Measurements from ENCODE around the gene NCAM1. TPM values are rescaled to one million over a fixed set of nuclear protein-coding genes. Genes with fewer than 3 reads are reported as not detected.

NCAM1 gene
- polyA plus RNA-seq, 3 donors = 64.4 to 77.8 (median 73.2) TPM

DNA sequence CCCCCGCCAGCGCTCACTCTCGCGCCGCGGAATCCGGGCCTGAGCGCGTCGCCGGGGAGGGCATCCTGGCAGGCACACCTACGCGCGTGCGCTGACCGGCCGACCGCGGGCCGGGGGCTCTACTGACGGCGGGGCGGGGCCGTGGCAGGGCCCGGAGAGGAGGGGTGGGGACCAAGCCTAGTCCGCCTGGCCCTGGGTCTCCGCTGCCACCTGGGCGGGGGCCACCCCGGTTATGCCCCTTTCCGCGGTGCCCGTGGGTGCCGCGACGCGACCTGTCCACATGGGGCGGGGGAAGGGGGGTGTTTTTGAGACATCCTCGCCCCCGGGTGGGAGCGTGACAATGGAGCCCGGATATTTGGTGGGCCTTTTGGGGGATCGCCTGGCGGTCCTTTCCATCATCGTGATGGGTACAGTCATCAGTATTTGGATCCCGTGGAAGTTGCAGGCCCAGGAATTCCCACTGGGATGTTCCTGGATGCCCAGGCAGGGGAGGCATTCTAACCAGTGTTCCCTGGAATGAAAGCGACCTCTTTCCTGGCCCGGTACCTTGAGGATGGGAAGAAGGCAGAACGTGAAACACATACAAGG lies 2.2 kb downstream of the NCAM1 start:
- no peak for DNase-seq

- no peak for DNase-seq
Measured at GRCh38 chr11:112965656-112966055, 4.4 kb downstream of the NCAM1 start.

DNA sequence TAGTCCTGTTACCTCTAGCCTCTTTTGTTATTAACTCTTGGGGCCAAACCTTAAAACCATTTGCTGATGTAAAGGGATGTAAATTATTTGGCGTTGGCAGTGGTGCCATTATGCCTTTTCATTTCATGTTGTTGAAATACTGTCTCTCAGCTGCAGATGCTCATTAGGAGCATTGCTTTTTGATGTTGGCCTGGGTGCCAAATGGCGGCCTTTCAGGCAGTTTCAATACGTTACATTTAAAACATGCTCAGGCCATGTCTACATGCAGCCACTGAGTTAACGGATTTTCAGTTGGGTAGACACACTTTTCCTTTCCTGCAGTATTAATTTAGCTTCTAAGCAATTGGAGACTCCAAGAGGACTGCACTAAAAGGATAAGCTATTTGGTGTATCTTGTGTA lies 5.3 kb downstream of the NCAM1 start:
- DNase-seq = no peak

DNA sequence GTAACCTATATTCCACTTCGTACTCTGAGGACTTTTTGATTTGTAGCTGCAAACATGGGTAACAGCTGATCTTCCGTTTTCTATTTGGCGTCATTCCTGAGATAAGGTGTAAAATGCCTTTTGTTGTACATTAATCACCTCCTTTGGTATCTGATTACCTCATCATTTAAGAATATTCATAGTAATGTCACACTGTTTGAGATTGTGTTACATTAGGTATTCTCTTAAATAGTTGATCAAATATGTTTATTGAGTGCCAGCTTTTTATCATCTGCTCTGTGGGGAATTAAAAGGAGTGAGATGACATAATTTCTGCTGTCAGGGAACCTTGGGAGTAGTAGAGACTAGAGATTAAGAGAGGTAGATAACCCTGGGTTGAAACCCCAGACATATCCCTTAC lies 5.9 kb downstream of the NCAM1 start:
- no peak for DNase-seq

DNA sequence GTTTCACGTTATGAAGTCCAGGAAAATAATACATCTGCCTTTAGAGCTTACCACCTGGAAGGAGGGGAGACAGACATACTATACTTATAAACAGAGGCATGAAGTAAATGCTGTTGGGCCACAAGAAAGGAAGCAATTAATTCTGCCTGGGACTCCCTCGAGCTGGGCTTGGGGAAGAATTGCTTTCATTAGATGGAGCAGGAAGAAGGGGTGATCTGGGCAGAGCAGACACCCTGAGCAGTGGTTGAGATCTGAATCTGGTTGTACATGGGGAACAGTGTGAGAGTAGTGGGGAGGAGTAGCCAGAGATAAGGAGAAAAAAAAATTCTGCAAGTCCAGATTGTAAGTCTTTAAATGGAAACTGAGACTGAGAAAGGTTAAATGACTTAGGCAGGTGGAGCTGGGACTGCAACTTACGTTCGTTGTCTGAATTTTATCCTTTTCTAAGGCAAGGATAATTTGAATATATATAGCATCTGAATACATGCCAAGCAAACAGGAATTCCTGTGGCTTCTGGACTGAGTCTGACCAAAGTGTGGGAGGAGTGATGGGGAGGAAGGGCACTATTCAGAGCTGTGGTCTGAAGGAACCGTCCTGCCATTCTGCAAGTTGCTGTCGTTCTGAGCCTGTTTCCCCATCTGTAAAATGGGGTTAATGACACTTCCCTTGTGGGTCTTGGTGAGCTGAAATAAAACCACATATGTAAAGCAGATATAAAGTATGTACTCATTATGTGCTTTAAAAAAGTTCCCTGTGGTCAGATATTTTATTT lies 7.9 kb downstream of the NCAM1 start:
- no peak for DNase-seq

DNA sequence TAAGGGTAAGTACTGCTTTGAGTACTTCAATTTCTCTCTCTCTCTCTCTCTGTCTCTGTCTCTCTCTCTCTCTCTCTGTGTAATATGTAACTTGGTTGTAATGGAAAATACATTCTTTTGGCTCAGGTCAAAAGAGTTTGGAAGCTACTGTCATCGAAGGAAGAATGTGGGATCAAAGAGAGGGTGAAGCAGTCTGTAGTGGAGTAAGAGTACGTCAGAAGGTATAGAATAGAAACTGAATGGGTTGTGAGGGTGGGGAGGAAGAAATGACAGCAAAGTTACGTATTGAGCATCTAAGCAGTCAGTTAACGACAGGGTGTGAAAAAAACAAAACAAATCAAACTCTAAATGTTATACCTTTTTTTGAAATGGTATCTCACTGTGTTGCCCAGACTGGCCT lies 10.0 kb downstream of the NCAM1 start:
- DNase-seq = no peak

GRCh38 chr11:112971827-112972226 lies 10.6 kb downstream of the NCAM1 start:
- DNase-seq = no peak

DNA sequence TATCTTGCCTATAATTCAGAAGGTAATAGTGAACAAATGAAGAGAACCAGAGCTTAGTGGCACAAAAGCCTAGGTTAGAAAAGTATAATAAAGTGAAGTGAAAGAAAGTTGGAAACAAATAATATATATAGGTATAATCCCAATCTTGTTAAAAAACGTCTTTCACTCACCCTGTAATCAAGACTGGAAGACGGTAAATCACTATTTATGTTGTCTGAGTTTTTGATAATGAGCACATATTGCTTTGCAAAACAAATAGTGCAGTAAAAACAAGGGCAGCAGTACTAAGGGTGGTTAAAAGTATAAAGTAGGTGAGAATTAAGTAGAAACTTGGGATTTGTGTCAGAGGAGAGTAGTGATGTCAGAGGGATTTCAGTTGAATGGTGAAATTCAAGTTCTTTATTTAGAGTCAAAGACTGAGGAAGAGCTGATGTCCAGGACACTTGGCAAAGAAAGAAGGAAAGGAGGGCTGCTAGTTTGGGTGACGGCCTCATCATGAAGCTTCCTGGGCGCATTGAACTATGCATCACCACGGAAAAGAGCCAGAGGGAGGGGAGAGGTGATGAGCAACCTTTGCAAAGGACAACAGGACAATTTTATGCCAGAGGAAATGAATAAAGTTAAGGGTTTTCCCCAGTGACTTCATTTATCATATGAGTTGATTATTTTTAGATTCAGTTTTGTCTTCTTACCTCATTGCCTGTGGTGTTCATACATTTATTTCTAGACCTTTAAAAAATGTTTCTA lies 11.4 kb downstream of the NCAM1 start:
- DNase-seq = no peak

DNA sequence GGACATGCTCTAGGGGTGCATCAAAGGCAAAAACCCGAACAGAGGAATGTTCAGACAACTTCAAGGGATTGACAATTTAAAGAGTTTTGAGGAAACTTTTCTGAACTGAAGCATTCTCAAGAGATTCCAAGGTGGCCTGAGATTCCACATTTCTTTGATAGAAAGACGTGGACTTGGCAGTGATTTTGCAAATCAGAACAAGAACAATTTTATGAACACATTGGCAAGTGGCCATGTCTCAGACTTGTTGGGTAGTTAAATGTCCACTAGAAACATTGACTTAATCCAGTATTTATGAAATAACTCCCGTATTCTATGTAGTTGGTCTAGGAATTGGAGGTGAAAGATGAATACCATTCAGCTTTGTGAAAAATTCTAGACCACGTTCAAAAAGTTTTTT lies 13.8 kb downstream of the NCAM1 start:
- DNase-seq = no peak

GRCh38 chr11:112975493-112975892 lies 14.3 kb downstream of the NCAM1 start:
- no peak for DNase-seq

DNA sequence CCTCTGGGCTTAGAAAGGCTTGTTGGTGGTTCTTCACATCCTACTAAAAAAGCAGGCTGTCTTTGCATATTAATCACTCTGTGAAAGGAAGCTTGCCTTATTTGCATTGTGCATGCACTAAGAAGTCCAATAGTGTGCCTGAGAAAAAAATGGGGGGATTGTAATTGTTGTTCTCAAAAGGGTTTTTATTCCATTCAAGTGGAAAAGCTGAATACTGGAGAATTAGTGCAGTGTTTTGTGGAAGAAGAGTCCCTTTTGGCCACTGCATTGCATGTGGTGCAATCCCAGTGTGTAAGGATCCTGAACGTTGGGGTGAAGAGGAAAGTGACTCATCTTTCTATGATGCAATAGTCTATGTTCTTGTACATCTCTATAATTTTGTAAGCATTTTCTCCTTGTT lies 16.5 kb downstream of the NCAM1 start:
- DNase-seq = no peak

DNA sequence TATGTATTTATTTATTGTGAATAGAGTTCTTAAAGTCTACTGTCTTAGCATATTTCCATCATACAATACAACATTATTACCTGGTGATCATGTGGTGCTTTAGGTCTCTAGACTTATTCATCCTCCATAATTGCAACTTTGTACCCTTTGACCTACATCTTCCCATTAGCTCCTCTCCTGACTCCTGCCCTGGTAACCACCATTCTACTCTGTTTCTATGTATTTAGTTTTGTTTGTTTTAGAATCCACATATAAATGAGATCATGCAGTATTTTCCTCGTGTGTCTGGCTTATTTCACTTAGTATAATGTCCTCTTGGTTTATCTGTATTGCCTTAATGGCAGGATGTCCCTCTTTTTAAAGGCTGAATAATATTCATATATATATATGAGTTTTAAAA lies 22.7 kb downstream of the NCAM1 start:
- no peak for DNase-seq

GRCh38 chr11:112989198-112989597 lies 28.0 kb downstream of the NCAM1 start:
- no peak for DNase-seq

DNA sequence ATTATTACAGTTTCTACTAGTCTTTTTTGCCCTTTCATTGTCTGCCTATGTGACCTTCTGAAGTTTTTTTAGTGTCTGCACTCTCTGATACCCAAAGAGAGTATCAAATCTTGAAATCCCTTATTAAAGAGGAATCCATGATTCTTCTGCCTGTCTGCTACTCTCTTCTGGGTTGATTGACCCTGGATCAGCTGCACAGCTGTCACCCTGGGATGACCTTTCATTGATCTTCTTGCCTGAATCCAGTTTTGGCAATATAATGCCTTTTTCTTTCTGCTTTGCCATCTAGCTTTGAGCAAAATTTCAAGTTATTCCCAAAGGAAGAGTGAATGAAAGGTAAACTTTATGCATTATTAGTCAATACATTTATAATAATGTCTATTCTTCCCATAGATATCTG lies 32.6 kb downstream of the NCAM1 start:
- no peak for DNase-seq

DNA sequence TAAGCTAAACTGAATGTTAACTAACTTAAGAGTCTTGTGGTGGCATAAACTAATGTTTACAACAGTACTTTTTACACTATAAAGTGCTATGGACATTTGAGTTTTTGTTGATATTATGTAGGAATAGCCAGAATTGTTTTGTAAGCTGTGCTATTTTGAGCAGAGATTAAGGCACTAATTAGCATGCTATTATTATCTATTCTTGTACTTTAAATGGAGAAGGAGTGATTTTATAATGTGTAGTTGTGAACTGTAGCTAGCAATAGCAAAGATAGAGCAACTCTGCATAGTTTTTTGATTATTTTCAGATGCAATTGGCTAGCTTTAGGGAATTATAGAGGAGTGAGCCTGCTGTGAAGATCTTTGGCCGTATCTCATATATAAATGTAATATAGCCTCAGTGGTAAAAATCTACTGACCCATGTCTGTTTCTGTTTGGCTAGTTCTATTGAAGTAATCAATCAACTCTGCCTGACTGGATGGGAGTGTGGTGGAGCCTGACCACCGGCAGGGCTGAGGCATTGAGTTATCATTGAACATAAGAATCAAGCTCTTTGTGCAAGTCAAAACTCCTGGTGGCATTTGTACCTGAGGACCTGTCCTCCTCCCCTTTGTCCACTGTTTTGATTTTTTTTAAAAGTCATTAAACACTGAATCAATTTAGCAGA lies 34.3 kb downstream of the NCAM1 start:
- peak; percentile 61 for DNase-seq

DNA sequence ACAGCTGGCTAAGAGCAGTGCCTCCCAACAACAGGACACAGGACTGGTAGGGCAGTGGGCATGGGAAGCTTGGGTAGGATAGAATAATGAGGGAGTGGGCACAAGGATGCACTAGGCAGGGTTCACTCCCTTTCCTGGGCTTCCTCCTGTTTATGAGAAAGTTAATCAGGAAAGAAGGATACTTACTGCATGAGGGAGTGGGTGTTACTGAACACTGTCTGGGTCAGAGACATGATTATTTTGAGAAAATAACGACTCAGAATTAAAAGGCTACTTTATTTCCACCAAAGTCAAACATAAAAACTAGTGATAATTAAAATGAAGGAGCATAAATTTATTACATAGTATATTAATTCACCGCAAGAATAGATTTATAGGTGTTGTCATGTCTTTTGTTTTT lies 35.8 kb downstream of the NCAM1 start:
- DNase-seq = peak; percentile 42

GRCh38 chr11:112997857-112998466 lies 36.7 kb downstream of the NCAM1 start:
- DNase-seq = no peak

DNA sequence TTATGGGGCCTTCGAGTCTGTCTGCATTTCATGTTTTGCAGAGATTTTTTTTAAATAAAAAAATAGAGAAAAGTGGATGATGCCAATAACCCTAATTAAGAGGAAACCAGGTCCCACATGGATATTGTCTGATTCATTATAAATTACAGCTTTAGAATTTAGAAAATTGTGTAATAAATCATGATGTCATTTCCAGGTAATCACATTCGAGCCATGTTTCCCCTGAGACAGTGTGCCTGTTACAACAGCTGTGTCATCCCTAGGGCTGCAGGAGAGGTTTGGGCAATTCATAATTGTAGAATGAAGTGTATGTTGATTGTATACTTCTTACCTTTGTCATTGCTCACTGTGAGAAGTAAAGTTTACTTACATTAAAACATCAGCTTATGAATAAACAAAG lies 38.3 kb downstream of the NCAM1 start:
- no peak for DNase-seq

GRCh38 chr11:113001709-113002108 lies 40.5 kb downstream of the NCAM1 start:
- DNase-seq = no peak

- no peak for DNase-seq
Measured at GRCh38 chr11:113006896-113007445, 45.8 kb downstream of the NCAM1 start.

DNA sequence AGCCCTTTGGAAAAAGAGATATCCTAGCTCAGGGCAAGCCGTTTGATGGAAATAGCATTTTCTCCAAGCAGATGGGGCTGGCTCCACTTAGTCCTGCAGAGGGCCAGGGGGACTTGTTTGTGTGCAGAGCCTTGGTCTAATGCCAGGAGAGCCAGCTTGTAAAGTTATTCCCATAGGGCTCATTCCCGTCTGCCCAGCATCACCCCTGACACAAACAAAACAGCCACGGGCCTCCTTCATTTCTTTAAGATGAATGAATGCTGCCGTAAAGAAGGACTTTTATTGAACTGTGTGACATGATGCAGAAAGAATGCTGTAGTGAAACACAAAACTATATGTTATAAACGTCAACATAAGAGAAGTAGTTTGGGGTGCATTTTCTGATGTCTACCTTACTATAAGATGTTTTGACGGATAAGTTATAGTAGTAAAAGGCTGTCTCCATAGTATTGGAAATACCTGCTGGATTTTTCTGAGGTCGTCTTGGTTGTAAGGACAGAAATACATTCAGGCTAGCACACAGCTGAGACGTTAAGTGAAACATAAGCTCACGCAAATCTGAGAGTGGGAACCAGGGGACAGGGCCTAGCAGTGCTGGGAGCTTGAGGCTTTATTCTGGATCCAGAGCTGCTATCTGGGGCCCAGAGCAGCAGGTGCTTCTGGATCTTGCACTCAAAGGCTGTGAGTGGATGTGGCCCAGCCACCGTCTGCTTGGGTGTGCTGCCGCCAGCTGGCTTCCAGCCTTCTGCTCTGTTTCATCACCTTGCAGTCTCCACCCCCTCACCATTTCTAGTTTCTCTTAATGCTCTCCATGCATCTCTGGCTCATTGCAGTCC lies 53.3 kb downstream of the NCAM1 start:
- DNase-seq = peak; percentile 42
